T-helper 1 cell treated with Interleukin-12 subunit alpha and Interleukin-12 subunit beta and Interleukin-4 antibody, amounts not matched to agents 30 ng/mL and 1 ng/mL, for 36 hours (primary cell): Measurements from ENCODE around the gene TMEM45B. TPM values are rescaled to one million over a fixed set of nuclear protein-coding genes. Genes with fewer than 3 reads are reported as not detected.
"Not testable (repeated sequence)": the region's sequence is repeated elsewhere in the genome, so short reads cannot be mapped to it uniquely, and the experiment has no call there.

ENCODE experiments used
- intact Hi-C: fragments of 100-400 bp; cut with micrococcal nuclease; formaldehyde crosslinking; loops from one replicate; pipeline ENCODE4 v1.15.1; 2024
- total RNA-seq: library from RNA; stranded (reverse); gene quantifications from 2 replicates; pipeline ENCODE4 v1.2.3, GENCODE V29; 2022

Gene TMEM45B
- total RNA-seq, 1 donor from 2014 or later, result 0.96 TPM

GRCh38 chr11:129804012-129804411, 11.6 kb upstream of the TMEM45B start:
- intact Hi-C loops, result no loop called here

GRCh38 chr11:129808241-129808640, 7.4 kb upstream of the TMEM45B start:
- intact Hi-C loops, result not testable (repeated sequence)

GRCh38 chr11:129813231-129813791, 2.3 kb upstream of the TMEM45B start:
- intact Hi-C loops, result loop anchor here (5.0 to 10.0 kb wide), 2 partner anchors 501 to 1776 kb away; partner anchors contain the start of gene ZBTB44

GRCh38 chr11:129814244-129815014, 1.2 kb upstream of the TMEM45B start:
- intact Hi-C loops, result loop anchor here (1.0 to 10.0 kb wide), 7 partner anchors 40 to 1777 kb away; partner anchors contain the start of genes APLP2, NFRKB and ZBTB44

- intact Hi-C loops, result loop anchor here (10.0 kb wide), 1 partner anchor 497 kb away; the partner anchor contains the start of gene ZBTB44
Measured at GRCh38 chr11:129817534-129818051, 1.9 kb downstream of the TMEM45B start.

- intact Hi-C loops, result loop anchor here (10.0 kb wide), 1 partner anchor 497 kb away; the partner anchor contains the start of gene ZBTB44
Measured at GRCh38 chr11:129818236-129818635, 2.6 kb downstream of the TMEM45B start.

GRCh38 chr11:129819237-129819636, 3.6 kb downstream of the TMEM45B start:
- intact Hi-C loops, result loop anchor here (10.0 kb wide), 1 partner anchor 496 kb away; the partner anchor contains the start of gene ZBTB44

- intact Hi-C loops, result not testable (repeated sequence)
Measured at GRCh38 chr11:129820228-129820627, 4.6 kb downstream of the TMEM45B start.

- intact Hi-C loops, result not testable (repeated sequence)
Measured at GRCh38 chr11:129823281-129823680, 7.6 kb downstream of the TMEM45B start.

- intact Hi-C loops, result not testable (repeated sequence)
Measured at GRCh38 chr11:129823799-129824198, 8.2 kb downstream of the TMEM45B start.

GRCh38 chr11:129825380-129825779, 9.7 kb downstream of the TMEM45B start:
- intact Hi-C loops, result no loop called here

GRCh38 chr11:129828301-129828836, 12.7 kb downstream of the TMEM45B start:
- intact Hi-C loops, result no loop called here

- intact Hi-C loops, result not testable (repeated sequence)
Measured at GRCh38 chr11:129829497-129829896, 13.8 kb downstream of the TMEM45B start.

- intact Hi-C loops, result not testable (repeated sequence)
Measured at GRCh38 chr11:129831227-129831626, 15.6 kb downstream of the TMEM45B start.

- intact Hi-C loops, result not testable (repeated sequence)
Measured at GRCh38 chr11:129833260-129833659, 17.6 kb downstream of the TMEM45B start.

- intact Hi-C loops, result not testable (repeated sequence)
Measured at GRCh38 chr11:129836423-129836891, 20.8 kb downstream of the TMEM45B start.

- intact Hi-C loops, result no loop called here
Measured at GRCh38 chr11:129836979-129837378, 21.3 kb downstream of the TMEM45B start.

GRCh38 chr11:129840236-129840635, 24.6 kb downstream of the TMEM45B start:
- intact Hi-C loops, result no loop called here

GRCh38 chr11:129842138-129842537, 26.5 kb downstream of the TMEM45B start:
- intact Hi-C loops, result loop anchor here (1.0 kb wide), 1 partner anchor 11 kb away; no protein-coding TSS in a partner anchor

GRCh38 chr11:129846508-129847335, 31.1 kb downstream of the TMEM45B start:
- intact Hi-C loops, result no loop called here

- intact Hi-C loops, result not testable (repeated sequence)
Measured at GRCh38 chr11:129847361-129847760, 31.7 kb downstream of the TMEM45B start.
